COLO668 (cell line): ENCODE data around the gene TCFL5.

Experiments
- DNase-seq: peaks from one replicate; lab custom pipeline; 2025; ENCODE audit not compliant: unreplicated experiment; lab: John Stamatoyannopoulos, UW

Gene TCFL5

GRCh38 chr20:62824476-62825332 lies 36.9 kb downstream of the TCFL5 start:
- DNase-seq = peak; percentile 30

GRCh38 chr20:62823688-62824475 lies 37.7 kb downstream of the TCFL5 start:
- no peak for DNase-seq

- peak; percentile 73 for DNase-seq
These were observed 38.6 kb downstream of the TCFL5 start for GRCh38 chr20:62822788-62823651.

GRCh38 chr20:62822239-62822787 lies 39.3 kb downstream of the TCFL5 start:
- no peak for DNase-seq

GRCh38 chr20:62821726-62822210 lies 39.9 kb downstream of the TCFL5 start:
- DNase-seq = no peak

- DNase-seq = no peak
These were observed 40.5 kb downstream of the TCFL5 start for GRCh38 chr20:62820962-62821725.

- no peak for DNase-seq
These were observed 41.2 kb downstream of the TCFL5 start for GRCh38 chr20:62820208-62820961.

- DNase-seq = no peak
These were observed 42.0 kb downstream of the TCFL5 start for GRCh38 chr20:62819494-62820174.

- peak; percentile 23 for DNase-seq
These were observed 42.8 kb downstream of the TCFL5 start for GRCh38 chr20:62818592-62819493.

GRCh38 chr20:62817975-62818591 lies 43.5 kb downstream of the TCFL5 start:
- no peak for DNase-seq

GRCh38 chr20:62816884-62817873 lies 44.4 kb downstream of the TCFL5 start, which contains the start of gene COL9A3:
COL9A3 (plus strand) TSS chr20:62817050; CDS start chr20:62817065, 15 bp downstream.
- DNase-seq = peak; percentile 16

- DNase-seq = no peak
These were observed 45.4 kb downstream of the TCFL5 start for GRCh38 chr20:62816031-62816883.

GRCh38 chr20:62815066-62815991 lies 46.3 kb downstream of the TCFL5 start:
- no peak for DNase-seq

- DNase-seq = no peak
These were observed 46.9 kb downstream of the TCFL5 start for GRCh38 chr20:62814709-62815065.
